ENCODE results near the gene CDKN1A.

Gene CDKN1A

GRCh38 chr6:36677753-36678487, 594 bp upstream of the CDKN1A start:
- DNase-seq (ENCODE audit: low read depth) = no peak

- no peak for DNase-seq (ENCODE audit: low read depth)
These were observed 724 bp downstream of the CDKN1A start for GRCh38 chr6:36679043-36679833.

DNA sequence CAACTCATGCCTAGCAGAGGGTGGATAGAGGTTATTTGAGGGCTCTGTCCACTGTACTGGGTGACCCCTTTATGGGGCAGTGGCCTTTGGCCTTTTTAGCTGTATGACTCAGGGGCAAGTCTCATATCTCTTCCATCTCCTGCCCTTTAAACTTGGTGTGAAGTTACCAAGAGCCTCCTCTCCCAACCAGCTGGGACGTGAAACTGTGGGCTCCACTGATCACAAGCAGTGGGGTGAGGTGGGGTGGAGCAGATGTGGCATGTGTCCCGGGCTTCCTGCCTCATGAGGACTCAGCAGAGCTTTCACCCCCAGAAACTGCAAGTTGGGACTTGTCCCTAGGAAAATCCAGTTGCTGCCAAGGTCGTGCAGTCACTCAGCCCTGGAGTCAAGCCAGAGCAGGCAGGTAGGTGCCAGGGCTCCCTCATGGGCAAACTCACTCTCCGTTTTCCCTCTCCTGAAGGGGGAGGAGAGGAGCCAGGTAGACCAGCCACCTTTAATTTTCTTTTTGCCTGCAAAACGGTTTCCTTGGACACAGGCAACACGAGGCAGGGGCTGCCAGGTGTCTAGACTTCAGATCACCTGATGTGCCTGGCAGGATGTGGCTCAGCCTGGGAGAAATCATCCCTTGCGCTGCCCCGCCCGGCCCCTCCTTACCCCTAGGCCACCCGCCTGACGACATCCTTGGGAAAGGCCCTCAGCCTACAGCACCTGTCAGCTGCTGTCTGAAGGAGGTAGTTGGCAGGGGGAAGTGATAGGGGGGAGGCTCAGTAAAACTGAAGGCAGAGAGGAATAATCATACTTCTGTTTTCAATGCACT, 4.0 kb downstream of the CDKN1A start:
- DNase-seq (ENCODE audit: low read depth) = no peak

- no peak for DNase-seq (ENCODE audit: low read depth)
These were observed 4.7 kb downstream of the CDKN1A start for GRCh38 chr6:36683145-36683655.

DNA sequence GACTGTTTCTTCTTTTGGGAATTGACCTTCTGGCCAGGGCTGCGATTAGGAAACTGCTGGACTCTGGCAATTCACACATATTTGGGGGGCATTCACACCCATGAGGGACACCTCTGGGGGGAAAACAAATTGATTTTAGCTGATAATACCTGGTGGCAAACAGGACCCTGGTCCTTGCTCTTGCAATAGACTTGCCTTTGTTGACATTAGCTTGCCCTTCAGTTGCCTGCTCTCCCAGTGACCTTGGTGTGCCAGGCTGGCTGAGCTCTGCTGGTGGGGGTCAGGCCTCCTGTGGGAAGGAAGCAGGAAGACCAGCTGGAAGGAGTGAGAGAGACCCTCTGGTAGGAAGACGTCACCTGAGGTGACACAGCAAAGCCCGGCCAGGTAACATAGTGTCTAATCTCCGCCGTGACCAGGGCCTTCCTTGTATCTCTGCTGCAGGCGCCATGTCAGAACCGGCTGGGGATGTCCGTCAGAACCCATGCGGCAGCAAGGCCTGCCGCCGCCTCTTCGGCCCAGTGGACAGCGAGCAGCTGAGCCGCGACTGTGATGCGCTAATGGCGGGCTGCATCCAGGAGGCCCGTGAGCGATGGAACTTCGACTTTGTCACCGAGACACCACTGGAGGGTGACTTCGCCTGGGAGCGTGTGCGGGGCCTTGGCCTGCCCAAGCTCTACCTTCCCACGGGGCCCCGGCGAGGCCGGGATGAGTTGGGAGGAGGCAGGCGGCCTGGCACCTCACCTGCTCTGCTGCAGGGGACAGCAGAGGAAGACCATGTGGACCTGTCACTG, 5.3 kb downstream of the CDKN1A start:
- no peak for DNase-seq (ENCODE audit: low read depth)

DNA sequence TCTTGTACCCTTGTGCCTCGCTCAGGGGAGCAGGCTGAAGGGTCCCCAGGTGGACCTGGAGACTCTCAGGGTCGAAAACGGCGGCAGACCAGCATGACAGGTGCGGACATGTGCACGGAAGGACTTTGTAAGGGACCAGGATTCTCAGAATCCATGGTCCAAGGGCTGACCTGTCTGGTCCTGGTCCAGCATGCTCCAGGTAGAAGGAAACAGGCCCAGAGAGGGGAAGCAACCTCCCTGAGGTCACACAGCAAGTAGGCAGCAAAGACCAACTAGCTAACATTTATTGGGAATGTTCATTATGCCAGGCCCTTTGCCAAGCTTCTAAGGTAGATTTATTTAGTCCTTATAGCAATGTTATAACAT, 5.9 kb downstream of the CDKN1A start:
- no peak for DNase-seq (ENCODE audit: low read depth)

- DNase-seq (ENCODE audit: low read depth) = no peak
These were observed 6.8 kb downstream of the CDKN1A start for GRCh38 chr6:36685166-36685924.

- DNase-seq (ENCODE audit: low read depth) = no peak
These were observed 7.6 kb downstream of the CDKN1A start for GRCh38 chr6:36685926-36686667.

- DNase-seq (ENCODE audit: low read depth) = no peak
These were observed 8.4 kb downstream of the CDKN1A start for GRCh38 chr6:36686668-36687513.

DNA sequence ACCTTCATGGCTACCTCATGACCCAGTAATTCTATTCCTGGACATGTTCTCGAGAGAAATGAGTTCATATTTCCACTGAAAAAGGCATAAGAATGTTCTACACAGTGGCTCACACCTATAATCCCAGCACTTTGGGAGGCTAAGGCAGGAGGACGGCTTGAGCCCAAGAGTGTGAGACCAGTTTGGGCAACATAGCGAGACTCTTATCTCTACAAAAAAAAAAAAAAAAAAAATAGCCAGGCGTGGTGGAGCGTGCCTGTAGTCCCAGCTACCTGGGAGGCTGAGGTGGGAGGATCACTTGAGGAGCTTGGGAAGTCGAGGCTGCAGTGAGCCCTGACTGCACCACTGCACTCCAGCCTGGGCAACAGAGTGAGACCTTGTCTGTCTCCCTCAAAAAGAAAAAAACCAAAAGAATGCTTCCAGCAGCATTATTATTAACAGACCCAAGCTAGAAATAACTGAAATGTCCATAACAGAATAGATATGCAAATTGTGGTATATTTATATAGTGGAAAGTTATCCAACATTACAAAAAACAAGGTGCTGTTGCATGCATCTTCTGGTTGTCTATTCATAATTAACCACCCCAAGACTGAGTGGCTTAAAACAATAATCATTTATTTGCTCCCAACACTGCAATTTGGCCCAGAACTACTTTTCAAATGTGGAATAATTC, 9.7 kb downstream of the CDKN1A start:
- no peak for DNase-seq (ENCODE audit: low read depth)

- no peak for DNase-seq (ENCODE audit: low read depth)
These were observed 10.2 kb downstream of the CDKN1A start for GRCh38 chr6:36688739-36689075.

GRCh38 chr6:36691011-36691410, 12.5 kb downstream of the CDKN1A start:
- DNase-seq (ENCODE audit: low read depth) = no peak

- DNase-seq (ENCODE audit: low read depth) = no peak
These were observed 13.1 kb downstream of the CDKN1A start for GRCh38 chr6:36691612-36692011.

GRCh38 chr6:36692220-36692619, 13.7 kb downstream of the CDKN1A start:
- DNase-seq (ENCODE audit: low read depth) = no peak

DNA sequence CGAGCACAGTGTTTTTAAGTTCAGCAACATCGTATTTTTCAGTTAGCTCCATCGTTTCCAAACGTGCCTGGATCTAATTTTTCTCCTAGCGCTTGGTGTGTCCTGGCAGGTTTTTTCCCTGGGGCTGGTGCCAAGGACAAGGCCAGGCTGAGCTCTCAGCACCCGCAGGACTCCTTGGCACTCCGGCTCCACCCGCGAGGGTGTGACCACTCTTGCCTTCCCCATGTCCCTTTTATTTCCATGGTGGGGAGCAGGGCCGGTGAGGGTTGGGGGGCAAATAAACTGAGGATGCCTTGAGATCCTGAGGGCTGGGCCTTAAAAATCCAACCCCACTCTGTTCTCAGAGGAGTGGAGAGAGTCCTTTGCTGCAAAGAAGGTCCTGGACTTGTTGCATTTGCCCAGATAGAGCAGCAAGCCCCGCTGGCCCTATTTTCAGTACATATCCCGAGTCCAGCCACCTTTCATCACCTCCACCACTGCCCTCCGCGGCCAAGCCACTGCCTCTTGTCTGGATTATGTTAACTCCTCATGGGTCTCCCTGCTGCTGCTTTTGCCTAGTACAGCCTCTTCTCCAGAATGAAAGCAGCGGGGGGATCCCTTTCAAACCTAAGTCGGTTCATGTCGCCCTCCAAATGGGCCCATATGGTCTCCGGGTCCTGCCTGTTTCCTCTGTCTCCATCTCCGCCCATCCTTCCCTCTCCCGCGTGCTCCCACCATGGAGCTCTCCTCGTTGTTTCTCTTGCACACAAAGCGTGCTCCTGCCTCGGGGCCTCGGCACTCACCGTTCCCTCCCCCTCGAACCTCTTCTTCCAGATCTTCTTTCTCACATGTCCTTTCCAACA, 14.6 kb downstream of the CDKN1A start:
- DNase-seq (ENCODE audit: low read depth) = no peak

DNA sequence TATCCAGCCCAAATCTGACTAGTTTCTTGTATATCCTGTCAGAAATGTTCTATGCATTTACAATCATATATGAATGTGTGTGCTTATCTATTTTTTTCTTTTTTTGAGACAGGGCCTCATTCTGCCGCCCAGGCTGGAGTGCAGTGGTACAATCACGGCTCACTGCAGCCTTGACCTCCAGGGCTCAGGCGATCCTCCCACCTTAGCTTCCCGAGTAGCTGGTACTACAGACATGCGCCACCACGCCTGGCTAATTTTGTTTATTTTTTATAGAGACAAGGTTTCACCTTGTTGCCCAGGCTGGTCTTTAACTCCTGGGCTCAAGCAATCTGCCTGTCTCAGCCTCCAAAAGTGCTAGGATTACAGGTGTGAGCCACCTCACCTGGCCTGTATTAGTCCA, 16.1 kb downstream of the CDKN1A start:
- no peak for DNase-seq (ENCODE audit: low read depth)

- DNase-seq (ENCODE audit: low read depth) = no peak
These were observed 16.9 kb downstream of the CDKN1A start for GRCh38 chr6:36695414-36695813.

- no peak for DNase-seq (ENCODE audit: low read depth)
These were observed 19.0 kb downstream of the CDKN1A start, which contains the start of gene RAB44 for GRCh38 chr6:36697481-36697903. TSS of gene RAB44 (plus strand) at chr6:36697826. CDS start at chr6:36704236, 6,410 bp downstream.

All from stimulated activated CD8-positive, alpha-beta memory T cell treated with anti-CD3 and anti-CD28 coated beads, Interleukin-7, amount 100 ng/mL, for 24 hours (primary cell).